Measurements from ENCODE around the gene TXLNB. TPM values are rescaled to one million over a fixed set of nuclear protein-coding genes. Genes with fewer than 3 reads are reported as not detected.
A peak's percentile ranks its signal among the peaks of the same experiment; 100 is the strongest.
"Not testable (repeated sequence)": the region's sequence is repeated elsewhere in the genome, so short reads cannot be mapped to it uniquely, and the experiment has no call there.

The TXLNB gene
- polyA plus RNA-seq, 2 of the 4 experiments (the other 2 are of a cell fraction): not detected

DNA sequence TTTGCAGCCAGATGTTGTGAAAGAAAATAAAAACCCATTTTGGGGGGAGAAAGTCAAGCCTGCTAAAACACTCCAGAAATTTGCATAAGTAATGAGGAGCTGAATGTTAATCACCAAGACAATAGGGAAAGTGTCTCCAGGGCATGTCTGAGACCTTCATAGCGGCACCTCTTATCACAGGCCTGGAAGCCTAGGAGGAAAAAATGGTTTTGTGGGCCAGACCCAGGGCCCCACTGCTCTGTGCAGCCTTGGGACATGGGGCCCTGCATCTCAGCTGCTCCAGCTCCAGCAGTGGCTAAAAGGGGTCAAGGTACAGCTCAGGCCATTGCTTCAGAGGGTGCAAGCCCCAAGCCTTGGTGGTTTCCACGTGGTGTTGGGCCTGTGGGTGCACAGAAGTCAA lies 57.6 kb downstream of the TXLNB start:
- H3K4me2 ChIP-seq; ATAC-seq; FAIRE-seq; POLR2A ChIA-PET; CTCF ChIA-PET; H3K9me3 ChIP-seq; H3K4me1 ChIP-seq; H3K27ac ChIP-seq; DNase-seq (ENCODE audit: low read depth in 1 of 2, low spot score in 1 of 2); H3K4me3 ChIP-seq: not testable (repeated sequence)
- peak; percentile 50 for TF ChIP-seq ZFP36 (IDR thresholded peaks at IDR 0.05; ENCODE audit: borderline replicate concordance, partially characterized antibody)
- 9% methylated on average over 2 of the region's 2 CpGs for WGBS (ENCODE audit: missing lambda C conversion rate)

DNA sequence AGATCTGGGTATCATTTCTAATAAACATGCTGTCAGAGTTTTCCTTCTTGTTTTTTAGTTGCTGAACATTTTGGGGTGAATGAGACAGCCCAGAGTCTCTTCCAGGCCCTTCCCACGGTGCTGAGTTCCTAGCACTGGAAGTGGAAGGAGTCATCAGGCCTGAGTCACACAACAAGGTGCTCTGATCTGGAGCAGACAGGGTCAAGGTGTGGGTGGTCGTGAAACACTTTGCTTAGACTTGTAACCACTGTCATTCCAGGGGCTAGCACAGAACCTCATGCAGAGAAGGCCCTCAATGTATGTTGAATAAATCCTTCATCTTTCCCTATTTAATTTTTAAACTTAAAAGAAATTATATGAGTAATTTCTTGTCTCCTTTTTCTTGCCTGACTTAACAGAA lies 60.6 kb downstream of the TXLNB start:
- 15% methylated on average over 2 of the region's 2 CpGs for WGBS (ENCODE audit: missing lambda C conversion rate)
- Histone ChIP-seq H3K4me3 (no peak overlapping the region), H3K9me3 (no peaks in the 10 kb centered on the region), H3K4me1 (no peaks in the 10 kb centered on the region), H3K27ac (no peak overlapping the region), H3K4me2 (no peak overlapping the region)
- no peak for FAIRE-seq
- no peak for ATAC-seq
- CTCF ChIA-PET: interaction anchor here (1.1 kb wide), 1 partner anchor 12 kb away, joined by 5 read pairs; no protein-coding TSS in a partner anchor
- DNase-seq (ENCODE audit: low read depth in 1 of 2, low spot score in 1 of 2): no peak
- no peak for TF ChIP-seq RFX5 (IDR thresholded peaks at IDR 0.05)
- POLR2A ChIA-PET: no interaction called here

DNA sequence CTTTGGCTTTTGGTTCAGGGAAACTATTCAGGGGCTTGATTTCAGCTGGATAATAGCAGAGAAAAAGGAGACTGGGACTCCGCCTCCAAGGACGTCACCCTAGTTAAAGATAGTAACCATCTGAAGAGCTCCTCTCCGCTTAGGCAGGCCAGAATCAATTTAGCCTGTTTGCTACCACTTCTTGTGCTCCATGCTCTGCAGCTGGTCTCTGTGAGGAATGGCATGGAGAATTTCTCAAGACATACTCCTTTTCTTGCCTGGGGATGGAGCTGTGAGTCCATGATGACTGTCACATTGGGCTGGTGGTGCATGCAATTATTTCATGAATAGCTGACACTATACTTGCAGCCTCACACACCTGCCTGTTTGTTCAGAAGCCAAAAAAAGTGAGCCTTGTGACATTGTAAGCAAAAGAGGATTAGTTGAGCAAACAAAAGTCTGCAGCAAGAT lies 61.4 kb downstream of the TXLNB start:
- WGBS (ENCODE audit: missing lambda C conversion rate): 62% methylated on average over 3 of the region's 3 CpGs
- ChIA-PET CTCF (interaction anchor here (1.1 kb wide), 1 partner anchor 11 kb away, joined by 5 read pairs; no protein-coding TSS in a partner anchor), POLR2A (no interaction called here)
- ATAC-seq (no peak), DNase-seq (ENCODE audit: low read depth in 1 of 2, low spot score in 1 of 2) (peak in 1 of 2 experiments; percentile 10), FAIRE-seq (no peak)
- Histone ChIP-seq H3K9me3 (no peaks in the 10 kb centered on the region), H3K4me1 (no peaks in the 10 kb centered on the region), H3K27ac (no peak overlapping the region), H3K4me2 (no peak overlapping the region), H3K4me3 (no peak overlapping the region)
- 0 out of 5 replicates have a peak, but pooled peaks of 1 of the 2 experiments have one; percentile 9 for TF ChIP-seq RAD21 (conservative IDR thresholded peaks at IDR 0.05 in 1 of 2, IDR thresholded peaks at IDR 0.05 in 1 of 2)
- TF ChIP-seq ZFP36 (IDR thresholded peaks at IDR 0.05; ENCODE audit: borderline replicate concordance, partially characterized antibody): no peak
- TF ChIP-seq EHF (CRISPR knock-in tag; IDR thresholded peaks at IDR 0.05): no peak
- TF ChIP-seq, protein P1, sequence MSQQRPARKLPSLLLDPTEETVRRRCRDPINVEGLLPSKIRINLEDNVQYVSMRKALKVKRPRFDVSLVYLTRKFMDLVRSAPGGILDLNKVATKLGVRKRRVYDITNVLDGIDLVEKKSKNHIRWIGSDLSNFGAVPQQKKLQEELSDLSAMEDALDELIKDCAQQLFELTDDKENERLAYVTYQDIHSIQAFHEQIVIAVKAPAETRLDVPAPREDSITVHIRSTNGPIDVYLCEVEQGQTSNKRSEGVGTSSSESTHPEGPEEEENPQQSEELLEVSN (IDR thresholded peaks at IDR 0.05; ENCODE audit: borderline replicate concordance, low read depth): no peak
- TF ChIP-seq, protein P2, sequence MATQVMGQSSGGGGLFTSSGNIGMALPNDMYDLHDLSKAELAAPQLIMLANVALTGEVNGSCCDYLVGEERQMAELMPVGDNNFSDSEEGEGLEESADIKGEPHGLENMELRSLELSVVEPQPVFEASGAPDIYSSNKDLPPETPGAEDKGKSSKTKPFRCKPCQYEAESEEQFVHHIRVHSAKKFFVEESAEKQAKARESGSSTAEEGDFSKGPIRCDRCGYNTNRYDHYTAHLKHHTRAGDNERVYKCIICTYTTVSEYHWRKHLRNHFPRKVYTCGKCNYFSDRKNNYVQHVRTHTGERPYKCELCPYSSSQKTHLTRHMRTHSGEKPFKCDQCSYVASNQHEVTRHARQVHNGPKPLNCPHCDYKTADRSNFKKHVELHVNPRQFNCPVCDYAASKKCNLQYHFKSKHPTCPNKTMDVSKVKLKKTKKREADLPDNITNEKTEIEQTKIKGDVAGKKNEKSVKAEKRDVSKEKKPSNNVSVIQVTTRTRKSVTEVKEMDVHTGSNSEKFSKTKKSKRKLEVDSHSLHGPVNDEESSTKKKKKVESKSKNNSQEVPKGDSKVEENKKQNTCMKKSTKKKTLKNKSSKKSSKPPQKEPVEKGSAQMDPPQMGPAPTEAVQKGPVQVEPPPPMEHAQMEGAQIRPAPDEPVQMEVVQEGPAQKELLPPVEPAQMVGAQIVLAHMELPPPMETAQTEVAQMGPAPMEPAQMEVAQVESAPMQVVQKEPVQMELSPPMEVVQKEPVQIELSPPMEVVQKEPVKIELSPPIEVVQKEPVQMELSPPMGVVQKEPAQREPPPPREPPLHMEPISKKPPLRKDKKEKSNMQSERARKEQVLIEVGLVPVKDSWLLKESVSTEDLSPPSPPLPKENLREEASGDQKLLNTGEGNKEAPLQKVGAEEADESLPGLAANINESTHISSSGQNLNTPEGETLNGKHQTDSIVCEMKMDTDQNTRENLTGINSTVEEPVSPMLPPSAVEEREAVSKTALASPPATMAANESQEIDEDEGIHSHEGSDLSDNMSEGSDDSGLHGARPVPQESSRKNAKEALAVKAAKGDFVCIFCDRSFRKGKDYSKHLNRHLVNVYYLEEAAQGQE (IDR thresholded peaks at IDR 0.05): no peak
- TF ChIP-seq JUNB (IDR thresholded peaks at IDR 0.05): no peak

DNA sequence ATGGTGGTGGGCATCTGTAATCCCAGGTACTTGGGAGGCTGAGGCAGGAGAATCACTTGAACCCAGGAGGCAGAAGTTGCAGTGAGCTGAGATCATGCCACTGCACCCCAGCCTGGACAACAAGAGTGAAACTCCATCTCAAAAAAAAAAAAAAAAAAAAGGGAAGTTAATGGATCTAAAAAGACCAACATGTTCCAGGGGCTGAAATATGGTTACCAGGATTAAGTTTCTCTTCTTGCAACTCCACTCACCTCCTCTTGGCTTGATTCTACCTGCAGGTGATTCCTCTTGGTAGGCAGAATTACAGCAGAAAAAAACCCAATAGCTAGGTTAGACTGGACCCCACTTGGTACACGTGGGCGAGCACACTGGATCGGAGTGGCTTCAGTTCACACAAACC lies 63.4 kb downstream of the TXLNB start:
- H3K4me1 ChIP-seq; H3K9me3 ChIP-seq; H3K4me3 ChIP-seq; H3K27ac ChIP-seq; FAIRE-seq; DNase-seq (ENCODE audit: low read depth in 1 of 2, low spot score in 1 of 2); H3K4me2 ChIP-seq; ATAC-seq; POLR2A ChIA-PET: not testable (repeated sequence)
- CTCF ChIA-PET: interaction anchor here (0.7 kb wide), 1 partner anchor 866 kb away, joined by 3 read pairs; no protein-coding TSS in a partner anchor
- WGBS (ENCODE audit: missing lambda C conversion rate): 76% methylated on average over 3 of the region's 3 CpGs

DNA sequence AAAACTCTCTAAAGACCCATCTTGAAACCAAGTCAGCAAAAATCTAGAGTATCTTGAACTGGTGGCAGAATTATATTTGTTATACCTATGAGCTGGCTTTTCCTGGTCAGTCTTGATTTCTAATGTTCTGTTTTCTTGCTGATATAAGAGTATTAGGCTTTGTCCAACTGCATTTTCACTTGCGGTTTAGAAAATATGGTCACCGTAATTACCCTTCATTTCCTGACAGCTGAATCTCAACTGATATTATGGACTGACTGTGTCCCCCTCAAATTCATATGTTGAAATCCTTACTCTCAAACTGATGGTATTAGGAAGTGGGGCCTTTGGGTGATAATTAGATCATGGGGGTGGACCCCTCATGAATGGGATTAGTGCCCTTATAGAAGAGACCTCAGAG lies 72.1 kb downstream of the TXLNB start:
- no peak overlapping the region for H3K4me2 ChIP-seq
- no peaks in the 10 kb centered on the region for H3K9me3 ChIP-seq
- no peak overlapping the region for H3K4me3 ChIP-seq
- FAIRE-seq: no peak
- no peak for TF ChIP-seq EP300 (IDR thresholded peaks at IDR 0.05)
- no peak for TF ChIP-seq ZSCAN20 (CRISPR knock-in tag; IDR thresholded peaks at IDR 0.05)
- 98% methylated on average over 2 of the region's 2 CpGs for WGBS (ENCODE audit: missing lambda C conversion rate)
- ATAC-seq: no peak
- no peak overlapping the region for H3K27ac ChIP-seq
- CTCF ChIA-PET: interaction anchor here (0.7 to 1.8 kb wide), 6 partner anchors 11 to 405 kb away, joined by 3 to 7 read pairs (median 4); no protein-coding TSS in a partner anchor
- no peak for DNase-seq (ENCODE audit: low read depth in 1 of 2, low spot score in 1 of 2)
- no peaks in the 10 kb centered on the region for H3K4me1 ChIP-seq
- POLR2A ChIA-PET: no interaction called here

Measured in A549 (cell line).